ENCODE results near the gene ERBB4.
"Not testable (repeated sequence)": the region's sequence is repeated elsewhere in the genome, so short reads cannot be mapped to it uniquely, and the experiment has no call there.

ERBB4 gene

DNA sequence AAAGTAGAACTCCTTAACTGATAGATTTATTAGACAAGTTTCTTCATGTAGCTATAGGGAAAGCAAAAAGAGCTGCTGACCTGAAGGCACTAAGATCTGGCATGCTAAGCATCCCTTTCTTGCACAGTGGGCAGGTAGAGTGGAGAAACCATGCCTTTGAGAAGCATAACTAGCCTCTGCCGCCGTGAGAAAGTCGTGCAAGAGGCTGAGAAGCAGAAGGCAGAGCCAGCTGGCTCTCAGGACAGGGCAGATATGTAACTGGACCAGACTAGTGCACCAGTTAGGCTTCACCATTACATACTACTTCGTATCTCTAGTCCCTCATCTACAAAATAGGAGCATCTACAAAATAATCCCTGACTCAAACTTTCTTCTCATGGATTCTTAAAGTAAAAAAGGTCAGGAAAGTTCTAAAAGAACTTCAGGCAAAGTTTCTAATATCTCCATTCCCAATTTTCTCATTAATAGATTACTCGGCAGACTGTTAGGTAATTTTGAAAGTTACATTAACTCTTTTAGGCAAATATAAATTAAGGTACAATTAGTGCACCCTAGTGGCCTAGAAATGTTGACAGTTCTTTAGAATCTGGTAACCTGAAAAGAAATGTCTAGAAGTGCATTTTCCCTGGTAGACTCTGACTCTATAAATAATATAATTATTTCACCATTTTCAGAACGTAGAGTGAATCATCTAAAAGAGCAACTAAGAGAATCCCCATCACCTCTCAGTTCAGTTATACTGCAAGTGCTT, 10.3 kb downstream of the ERBB4 start:
- no peak for DNase-seq (ENCODE audit: low spot score)

DNA sequence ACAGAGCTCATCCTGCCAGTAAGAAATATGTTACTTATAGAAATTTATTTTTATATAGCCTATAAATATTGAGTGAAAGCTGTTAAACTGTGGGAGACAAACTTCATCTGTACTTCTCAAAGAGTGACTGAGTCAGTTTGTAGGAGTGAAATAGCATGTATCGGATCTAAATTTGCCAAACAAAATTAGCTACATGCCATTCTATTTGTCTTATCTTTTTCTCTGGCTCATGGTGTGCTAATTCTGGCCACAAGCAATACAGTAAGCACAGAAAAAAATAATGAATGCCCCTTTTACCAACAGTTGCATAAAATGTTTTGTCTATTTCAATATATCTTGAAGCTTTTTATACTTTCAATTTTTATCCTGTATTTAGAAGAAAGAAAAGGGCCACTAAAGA, 12.5 kb downstream of the ERBB4 start:
- no peak for DNase-seq (ENCODE audit: low spot score)

DNA sequence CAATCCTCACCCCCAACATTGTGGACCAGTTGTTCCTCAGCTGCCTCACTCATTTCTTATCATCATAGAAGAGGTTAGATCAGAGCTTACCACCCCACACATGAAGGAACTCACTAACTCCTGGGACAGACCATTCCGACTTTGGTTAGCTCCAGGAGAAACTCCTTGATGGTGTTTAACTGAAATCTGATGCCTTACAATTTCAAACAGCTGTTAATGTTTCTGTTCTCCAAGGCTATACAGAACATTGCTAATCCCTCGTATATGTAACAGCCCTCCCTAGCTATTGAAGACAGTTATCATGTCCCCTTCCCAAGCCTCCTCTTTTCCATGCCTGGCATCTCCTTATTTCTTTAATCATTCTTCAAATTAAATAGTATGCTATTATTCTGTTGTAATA, 14.8 kb downstream of the ERBB4 start:
- no peak for DNase-seq (ENCODE audit: low spot score)

DNA sequence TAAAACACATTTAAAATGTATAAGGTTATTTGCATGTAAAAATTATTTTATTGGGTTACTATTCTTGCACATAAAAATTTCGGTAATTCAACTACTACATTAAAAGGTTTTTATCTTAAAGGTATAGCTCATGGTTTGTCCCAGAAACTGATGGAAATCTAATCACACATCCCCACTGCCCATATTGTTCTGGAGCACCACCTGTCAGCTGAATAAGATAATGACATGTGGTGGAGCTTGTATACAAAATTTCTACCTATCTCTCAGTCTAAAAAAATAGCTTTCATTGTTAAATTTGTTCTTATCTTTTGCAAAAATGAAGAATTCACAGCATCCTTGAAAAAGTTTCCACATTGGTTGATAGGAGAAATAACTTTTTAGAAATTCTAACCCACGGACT, 18.3 kb downstream of the ERBB4 start:
- no peak for DNase-seq (ENCODE audit: low spot score)

DNA sequence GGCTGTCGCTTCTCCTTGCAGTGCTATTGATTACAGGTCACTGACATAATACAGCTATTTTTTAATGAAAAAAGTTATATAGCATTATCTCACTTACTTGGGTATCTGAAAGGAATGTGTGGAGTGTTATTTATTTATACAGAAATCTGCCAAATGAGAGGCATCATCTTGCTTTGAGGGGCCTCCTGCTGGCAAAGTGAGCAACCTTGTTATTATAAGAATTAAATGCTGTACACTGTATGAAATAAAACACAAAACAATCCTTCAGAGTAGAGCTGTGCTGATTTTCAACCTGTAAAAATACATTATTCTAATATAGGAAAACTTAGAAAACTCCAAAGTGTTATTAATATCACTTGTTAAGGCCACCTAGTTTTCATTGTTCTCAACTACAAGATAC, 20.9 kb downstream of the ERBB4 start:
- no peak for DNase-seq (ENCODE audit: low spot score)

DNA sequence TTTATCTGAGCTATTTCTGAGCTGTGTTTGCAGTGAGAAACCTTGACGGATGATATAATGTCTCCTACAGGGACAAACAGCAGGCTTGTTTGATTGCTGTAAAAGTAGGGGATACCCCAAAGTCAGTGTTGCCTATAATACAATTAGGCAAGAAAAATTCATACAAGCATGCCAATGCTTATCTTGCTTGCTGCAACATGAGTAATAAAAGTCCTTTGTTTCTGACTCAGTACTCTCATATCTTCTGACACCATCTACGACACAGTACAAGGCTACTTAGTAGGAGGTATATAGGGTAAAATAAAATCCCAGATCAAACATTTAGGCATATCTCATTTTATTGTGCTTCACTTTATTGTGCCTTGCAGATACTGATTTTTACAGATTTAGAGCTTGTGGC, 33.0 kb downstream of the ERBB4 start:
- no peak for DNase-seq (ENCODE audit: low spot score)

DNA sequence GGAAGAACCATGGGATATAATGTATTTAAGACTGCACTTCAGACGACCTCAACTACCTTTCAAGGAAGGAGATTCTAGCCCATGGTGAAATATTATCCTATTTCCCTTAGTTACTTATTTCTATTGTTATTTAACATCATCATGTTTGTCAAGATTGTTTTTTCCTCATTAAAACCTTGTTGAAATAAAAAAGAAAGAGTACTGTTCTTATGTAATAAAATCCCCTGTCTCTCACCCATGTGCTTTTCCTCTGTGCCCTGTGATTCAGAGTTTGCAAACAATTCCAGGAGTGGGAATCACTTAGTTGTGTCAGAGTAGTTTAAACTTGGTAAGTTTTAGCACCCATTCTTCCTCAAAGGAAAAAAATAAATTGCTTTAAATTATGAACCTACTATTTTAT, 43.6 kb downstream of the ERBB4 start:
- DNase-seq (ENCODE audit: low spot score): no peak

DNA sequence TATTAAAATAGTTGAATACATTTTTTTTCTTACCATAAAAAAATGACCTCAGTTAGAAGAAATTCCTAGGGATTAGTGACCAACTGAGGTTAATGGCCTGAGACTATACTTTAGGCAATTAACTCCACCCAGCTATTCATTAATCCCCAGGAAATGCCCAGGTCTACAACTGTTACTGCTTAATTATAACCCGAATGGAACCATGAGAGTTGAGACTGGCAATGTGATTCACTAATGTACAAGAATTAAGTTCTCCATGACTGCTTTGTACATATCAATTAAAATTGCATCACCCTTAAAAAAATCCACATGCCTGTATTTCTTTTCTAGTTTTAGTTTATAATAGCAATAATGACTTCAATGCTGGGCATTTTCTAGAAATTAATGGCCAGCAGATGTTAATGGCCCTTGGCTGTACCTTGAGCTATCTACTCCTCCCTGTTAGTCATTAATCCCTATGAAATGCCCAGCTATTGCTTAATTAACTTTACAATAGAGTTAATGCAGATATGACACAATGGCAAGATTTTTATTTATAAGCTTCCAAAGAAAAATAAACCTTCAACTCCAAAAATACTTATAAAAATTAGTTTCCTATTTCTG, 44.1 kb downstream of the ERBB4 start:
- no peak for DNase-seq (ENCODE audit: low spot score)

DNA sequence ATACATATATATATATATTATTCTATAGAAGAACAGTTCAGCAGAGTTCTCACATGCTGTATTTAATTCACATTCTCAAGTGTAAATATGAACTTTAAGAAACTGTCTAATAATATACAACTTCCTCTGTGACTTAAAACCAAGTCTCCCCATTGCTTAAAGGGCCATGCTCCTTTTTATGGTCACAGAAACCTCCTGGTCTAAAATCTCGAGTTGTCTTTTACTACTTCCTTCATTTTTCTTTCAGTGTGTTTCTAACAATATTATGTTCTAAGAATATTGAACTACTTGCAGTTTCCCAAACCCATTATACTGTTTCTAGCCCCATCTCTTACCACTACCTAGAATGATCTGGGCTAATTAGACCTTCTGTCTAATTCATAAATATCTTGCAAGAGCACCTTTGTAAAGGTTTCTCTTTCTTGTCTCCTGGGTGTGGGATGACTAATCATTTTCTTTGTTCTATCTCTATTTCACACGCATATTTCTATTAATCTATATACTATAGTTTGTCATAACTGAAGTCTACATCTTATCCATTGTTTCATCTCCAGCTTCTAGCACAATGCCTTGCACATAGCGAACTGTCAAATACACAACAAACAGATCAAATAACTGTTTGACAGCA, 48.8 kb downstream of the ERBB4 start:
- DNase-seq (ENCODE audit: low spot score): no peak

DNA sequence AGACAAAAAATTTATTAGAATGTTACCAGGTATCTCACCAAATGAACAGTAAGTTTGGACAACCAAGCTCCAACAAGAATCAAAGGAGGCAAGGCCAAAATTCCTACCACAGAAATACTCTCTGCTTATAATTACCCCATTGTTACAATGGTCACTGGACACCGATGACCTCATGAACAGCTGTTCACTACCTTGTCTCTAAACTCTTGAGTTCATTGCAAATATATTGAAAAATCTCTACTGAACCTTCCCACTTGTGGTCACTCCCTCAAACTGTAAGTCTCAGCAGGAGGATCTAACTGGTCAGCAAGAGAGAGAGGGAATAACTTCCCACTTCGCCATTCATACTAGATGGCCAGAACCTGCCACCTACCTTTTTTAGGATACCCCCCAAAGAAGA, 50.0 kb downstream of the ERBB4 start:
- DNase-seq (ENCODE audit: low spot score): no peak

DNA sequence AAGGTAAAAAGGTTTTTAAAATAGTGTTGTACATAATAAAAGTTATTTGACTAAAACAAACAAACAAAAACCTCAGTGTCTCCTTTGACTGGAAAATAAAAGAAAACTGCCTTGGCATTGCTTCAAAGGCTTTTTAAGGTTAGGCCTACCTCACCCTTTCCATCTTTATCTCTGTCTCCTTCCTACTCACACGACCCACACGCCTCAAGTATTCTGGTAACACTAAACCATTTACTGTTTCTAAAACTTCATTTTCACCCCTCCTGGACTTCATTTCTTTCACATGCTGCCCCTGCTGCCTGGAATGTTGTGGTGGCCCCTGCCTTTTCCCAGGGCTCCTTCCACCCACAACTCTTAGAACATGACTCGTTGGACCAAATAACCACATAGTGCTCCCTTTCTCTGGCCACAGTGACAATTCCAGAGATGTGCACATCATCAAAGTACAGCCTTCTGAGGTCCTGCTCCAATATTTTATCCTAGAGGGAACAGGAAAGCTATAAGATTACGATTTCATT, 54.0 kb downstream of the ERBB4 start:
- no peak for DNase-seq (ENCODE audit: low spot score)

DNA sequence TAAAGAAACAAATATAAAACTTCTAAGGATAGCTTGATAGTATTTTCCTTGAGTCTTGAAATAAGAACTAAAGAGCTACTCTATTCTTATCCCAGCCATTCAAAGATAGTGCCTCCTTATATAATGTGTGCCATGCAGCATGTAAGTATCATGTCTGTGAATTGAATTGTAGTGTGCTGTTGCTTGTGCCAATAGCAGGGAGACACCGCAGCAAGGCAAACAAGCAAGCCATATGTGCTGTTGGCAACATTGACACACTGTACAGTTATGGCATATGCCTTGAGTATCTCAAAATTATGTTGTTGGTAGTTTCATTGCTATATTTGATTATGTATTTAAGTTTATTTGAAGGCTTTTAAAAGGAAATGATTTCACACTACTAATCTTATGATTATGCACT, 58.2 kb downstream of the ERBB4 start:
- DNase-seq (ENCODE audit: low spot score): no peak

DNA sequence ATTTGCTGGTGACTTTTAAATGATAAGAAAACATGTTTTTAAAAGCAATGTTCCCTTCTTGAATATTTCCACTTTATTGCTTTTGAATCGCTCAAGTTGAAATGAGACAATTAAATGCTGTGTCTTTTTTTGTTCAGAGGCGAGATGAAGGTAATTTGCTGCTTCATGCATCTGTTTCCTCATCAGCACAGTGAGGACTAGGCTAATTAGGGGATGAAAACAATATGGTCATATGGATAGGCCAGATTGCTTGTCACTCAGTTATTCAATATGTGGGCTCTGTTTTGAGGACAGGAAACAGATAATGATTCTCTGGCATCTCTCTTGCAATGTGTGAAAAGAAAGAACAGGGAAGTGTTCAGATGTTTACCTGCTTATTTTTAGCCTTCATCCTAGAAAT, 61.0 kb downstream of the ERBB4 start:
- DNase-seq (ENCODE audit: low spot score): no peak

DNA sequence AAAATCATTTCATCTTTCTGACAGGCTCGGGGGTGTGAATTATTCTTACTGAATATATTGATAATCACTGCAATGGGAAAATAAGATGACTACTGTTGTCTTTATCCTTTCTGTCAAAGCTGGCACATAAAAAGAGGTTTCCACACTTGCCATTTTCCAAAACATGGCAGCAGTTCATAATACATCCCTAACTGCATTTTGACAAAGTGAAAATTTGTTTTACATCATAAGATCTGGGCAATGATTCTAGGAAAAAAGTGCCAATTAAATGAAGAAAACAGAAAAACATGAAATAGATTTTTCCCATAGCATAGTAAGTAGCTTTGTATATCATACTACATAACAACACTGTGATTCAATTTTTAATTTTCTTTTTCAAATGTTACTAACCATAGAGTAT, 65.4 kb downstream of the ERBB4 start:
- DNase-seq (ENCODE audit: low spot score): no peak

DNA sequence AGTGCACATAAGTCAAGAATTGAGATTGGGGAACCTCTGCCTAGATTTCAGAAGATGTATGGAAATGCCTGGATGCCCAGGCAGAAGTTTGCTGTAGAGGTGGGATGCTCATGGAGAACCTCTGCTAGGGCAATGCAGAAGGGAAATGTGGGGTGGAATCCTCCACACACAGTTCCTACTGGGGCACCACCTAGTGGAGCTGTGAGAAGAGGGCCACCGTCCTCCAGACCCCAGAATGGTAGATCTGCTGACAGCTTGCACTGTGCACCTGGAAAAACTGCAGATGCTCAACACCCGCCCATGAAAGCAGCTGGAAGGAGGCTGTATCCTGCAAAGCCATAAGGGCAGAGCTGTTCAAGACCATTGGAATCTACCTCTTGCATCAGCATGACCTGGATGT, 71.1 kb downstream of the ERBB4 start:
- DNase-seq (ENCODE audit: low spot score): not testable (repeated sequence)

DNA sequence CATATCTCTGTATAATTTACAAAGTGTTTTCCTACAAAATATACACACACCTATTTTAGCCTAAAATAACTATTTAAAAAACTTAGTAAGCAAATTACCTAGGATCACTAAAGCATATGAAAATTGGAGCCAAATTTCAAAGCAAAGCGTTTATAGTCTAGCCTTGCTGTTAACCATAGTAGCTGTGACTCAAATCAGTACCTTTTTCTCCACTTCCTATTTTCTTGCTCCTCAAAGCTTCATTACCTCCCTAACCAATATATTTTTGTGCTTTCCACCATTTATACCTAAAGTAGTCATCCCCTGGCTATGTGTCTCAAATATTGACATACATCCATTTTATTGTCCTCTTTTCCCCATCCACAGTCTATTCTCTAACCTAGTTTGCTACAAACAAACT, 73.1 kb downstream of the ERBB4 start:
- no peak for DNase-seq (ENCODE audit: low spot score)

DNA sequence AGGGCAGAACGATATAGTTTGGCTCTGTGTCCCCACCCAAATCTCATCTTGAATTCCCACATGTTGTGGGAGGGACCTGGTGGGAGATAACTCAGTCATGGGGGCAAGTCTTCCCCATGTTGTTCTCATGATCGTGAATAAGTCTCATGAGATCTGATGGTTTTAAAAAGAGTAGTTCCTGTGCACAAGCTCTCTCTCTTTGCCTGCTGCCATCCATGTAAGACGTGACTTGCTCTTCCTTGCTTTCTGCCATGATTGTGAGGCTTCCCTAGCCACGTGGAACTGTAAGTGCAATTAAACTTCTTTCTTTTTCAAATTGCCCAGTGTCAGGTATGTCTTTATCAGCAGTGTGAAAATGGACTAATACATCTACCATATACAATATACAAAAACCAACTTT, 76.9 kb downstream of the ERBB4 start:
- DNase-seq (ENCODE audit: low spot score): not testable (repeated sequence)

DNA sequence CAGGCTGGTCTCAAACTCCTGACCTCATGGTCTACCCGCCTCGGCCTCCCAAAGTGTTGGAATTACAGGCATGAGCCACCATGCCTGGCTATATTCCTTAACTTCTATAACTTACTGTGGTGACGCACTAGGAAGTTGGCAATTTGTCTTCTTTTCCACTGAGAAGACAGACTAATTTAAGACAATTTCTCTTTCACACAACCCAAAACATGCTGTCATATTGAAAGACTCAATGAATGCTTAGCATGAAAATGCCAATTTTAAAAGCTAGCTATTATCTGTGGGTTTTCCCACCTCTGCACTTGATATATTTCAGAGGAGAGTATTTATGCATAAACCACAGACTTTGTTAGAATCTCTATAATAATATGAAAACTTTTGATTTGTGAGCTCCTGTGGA, 84.5 kb downstream of the ERBB4 start:
- DNase-seq (ENCODE audit: low spot score): no peak

DNA sequence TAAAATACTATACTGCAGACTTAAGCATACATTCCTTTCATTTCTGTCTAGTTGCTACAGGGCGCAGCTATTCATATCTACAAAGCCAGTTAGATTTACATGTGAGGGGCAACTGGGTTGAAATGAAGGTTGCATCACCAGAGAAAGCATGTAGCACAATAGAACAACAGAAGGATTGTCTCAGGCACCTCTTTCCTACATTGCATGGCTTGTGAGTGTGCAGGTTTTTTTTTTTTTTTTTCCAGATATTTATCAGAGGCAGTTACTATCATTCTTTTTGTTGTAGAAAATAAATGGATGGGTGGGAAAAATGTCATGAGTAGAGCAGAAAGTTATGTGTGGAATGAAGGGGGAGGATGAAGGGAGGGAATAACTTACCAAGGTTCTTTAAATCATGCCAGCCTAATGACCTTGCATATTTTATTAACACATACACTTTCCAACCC, 86.8 kb downstream of the ERBB4 start:
- DNase-seq (ENCODE audit: low spot score): no peak

DNA sequence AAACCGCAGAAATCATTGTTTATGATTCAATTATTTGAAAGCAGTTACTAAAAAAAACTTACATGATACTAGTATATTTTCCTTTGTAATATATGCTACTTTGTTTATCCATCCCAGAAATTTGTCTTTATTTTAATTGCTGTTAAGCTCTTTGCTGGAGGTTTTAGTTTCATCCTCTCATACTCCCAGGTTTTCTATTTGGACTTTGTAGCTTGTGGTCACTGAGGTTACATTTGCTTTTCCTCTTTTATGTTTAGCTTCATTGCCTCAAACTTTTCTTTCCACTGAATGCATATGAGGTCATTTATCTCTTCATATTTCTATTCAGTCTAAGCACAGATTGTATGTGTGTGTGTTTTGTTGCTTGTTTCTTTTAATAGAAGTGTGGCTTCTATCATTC, 89.9 kb downstream of the ERBB4 start:
- no peak for DNase-seq (ENCODE audit: low spot score)

DNA sequence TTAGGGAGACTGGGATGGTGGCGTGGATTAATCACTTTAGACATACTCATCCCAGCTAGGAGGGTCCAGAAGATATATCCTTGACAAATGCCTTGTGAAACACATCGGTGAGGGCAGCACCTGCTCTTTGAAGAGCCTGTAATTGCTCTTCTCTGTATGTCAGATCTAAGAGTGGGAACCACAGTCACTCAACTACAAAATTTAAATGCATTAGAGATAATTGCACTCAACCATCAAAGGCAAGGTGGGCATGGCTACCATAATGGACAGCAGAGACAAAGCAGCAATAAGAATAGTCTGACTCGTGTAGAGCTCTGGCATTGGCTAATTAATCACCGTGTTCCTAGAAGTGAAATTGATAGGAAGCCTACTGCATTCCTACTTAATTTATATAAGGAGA, 96.8 kb downstream of the ERBB4 start:
- DNase-seq (ENCODE audit: low spot score): no peak

DNA sequence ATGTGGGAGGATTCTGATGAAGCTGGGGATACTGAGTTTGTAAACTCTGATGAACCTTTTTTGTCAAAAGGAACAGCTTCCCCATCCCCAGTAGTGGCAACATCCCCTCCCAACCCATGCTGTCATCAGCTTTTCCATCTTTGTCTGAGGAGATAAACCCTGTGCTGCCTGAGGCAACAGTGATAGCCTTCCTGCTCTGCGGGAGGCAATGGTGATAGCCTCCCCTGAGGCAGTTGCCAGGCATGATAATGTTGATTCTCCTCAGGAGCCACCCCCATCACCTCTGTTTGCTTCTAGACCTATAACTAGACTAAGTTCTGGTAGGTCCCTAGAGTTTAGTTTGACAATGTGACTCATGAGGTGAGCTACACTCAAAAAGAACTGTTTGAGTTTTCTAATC, 97.5 kb downstream of the ERBB4 start:
- no peak for DNase-seq (ENCODE audit: low spot score)

DNA sequence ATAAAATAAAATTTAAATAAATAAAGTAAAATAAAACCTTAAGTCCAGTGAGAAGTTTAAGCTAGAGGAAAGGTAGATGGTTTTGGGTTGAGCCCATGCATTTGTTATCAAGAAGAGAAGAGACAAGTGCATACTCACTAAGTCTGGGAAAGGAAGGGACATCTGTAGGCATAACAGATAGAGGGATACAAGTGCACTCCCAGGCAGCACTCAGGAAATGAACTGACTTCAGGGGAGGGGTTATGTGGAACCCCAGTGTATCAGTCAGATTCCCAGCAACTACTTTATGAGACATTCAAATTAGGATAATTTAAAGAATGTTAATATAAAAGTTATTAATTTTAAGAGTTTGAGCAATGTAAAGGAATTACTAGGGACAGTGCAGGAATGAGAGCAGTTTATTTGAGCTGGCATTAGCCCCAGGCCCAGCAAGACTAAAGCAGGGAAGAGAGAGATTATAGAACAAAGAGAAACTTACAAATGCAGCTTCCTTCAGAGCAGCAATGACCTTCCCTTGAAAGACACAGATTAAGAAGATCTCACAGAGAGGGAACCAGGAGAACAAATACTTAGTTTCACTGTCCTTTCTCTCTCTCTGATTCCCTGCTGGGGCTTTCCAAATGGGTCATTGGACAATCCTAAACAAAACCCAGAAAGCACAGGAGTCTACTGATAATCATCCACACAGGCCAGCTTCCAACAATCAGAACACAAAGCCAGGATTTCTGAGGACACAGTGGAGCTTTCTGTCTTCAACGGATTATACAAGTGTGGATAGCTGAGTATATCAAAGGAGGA, 109.7 kb downstream of the ERBB4 start:
- DNase-seq (ENCODE audit: low spot score): no peak

Measured in CD4-positive, alpha-beta T cell treated with Interleukin-2 at 100 ng/mL for 4 hours (primary cell).